GM18505 (cell line): ENCODE measurements around the gene HSPBP1.

Experiments
- ATAC-seq: cut with Tn5 transposase; IDR thresholded peaks from one replicate; pipeline ENCODE4 v1.9.1; 2021; ENCODE audit not compliant: unreplicated experiment
- POLR2A ChIP-seq: IDR thresholded peaks from 4 replicates; pipeline ENCODE4 v1.6.1; 2011; ENCODE audit warnings: borderline replicate concordance; ENCODE audit not compliant: insufficient read depth, insufficient read length; ENCODE audit errors: extremely low read depth

HSPBP1 gene

DNA sequence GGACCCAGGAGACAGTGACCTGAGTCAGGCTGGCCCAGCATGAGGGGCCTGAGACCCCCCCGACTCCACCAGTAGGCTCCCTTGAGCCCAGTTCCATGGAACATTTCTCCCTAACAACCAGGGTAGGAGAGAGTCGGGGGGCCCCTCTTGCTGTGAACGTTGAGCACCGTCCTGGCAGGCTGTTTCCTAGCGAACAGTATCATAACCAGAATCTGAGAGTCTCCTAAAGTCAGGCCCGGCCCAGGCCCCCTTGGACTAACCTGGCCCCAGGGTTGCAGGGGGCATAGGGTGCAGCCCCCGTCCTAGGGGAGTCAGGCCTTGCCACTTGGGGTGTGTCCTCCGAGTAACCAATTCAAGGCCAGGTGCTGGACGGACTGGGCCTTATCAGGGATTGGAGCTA, 31.5 kb upstream of the HSPBP1 start:
- TF ChIP-seq POLR2A = no peak
- ATAC-seq = no peak

- TF ChIP-seq POLR2A = no peak
- ATAC-seq = no peak
Observed at GRCh38 chr19:55310498-55310897, 30.6 kb upstream of the HSPBP1 start.

DNA sequence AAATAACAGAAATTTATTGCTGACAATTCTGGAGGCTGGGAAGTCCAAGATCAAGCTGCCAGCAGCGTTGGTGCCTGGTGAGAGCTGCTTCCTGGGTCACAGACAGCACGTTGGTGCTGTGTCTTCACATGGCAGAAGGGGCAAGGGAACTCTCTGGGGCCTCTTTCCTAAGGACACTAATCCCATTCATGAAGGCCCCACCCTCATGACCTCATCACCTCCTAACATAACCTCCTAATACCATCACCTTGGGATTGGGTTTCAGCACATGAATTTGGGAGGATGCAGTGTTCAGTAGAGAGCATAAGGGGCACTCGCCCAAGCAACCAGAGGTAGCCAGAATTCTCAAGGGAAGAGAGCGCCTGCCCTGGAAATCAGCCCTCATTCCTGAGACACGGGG, 29.5 kb upstream of the HSPBP1 start:
- no peak for TF ChIP-seq POLR2A
- no peak for ATAC-seq

DNA sequence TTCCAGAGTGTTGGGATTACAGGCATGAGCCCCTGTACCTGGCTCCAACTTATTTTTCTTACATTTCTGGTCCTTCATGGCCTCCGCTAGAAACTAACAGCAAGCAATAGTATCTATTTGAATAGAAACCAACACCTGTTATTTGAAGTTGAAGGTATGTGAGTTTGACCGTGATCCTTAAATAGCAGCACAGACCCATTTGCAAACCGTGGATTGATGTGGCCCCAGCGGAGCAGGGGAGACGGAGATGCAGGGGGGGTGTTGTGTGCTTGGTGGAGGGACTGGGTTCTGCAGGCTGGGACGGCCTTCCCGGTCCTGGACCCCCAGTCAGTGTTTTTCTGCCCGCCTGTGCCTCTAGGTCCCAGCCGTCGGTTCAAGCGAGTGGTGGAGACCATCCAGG, 28.4 kb upstream of the HSPBP1 start:
- no peak for ATAC-seq
- no peak for TF ChIP-seq POLR2A

GRCh38 chr19:55306712-55307111, 26.8 kb upstream of the HSPBP1 start:
- TF ChIP-seq POLR2A = no peak
- ATAC-seq = no peak

DNA sequence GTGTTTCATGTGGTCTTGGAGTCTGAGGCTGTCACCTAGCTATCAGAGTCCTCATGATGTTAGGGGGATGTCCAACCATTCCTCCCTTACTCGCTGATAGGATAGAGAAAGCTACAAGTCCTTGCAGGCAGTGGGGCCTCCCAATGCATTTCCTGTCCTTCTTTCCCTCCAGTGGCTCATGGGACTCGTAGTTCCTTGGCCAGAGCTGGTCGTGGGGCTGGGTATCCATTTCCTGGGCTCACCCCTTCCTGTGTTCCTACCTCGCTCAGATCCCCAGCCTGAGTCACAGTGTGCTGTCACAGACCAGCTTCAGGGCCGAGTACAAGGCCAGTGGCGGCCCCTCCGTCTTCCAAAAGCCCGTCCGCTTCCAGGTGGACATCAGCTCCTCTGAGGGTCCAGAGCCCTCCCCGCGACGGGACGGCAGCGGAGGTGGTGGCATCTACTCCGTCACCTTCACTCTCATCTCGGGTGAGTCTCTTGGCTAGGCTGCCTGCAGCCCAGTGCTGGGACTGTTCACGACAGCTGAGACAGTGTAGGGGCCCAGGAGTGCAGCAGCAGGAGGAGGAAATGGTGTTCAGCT, 26.2 kb upstream of the HSPBP1 start:
- ATAC-seq = no peak
- no peak for TF ChIP-seq POLR2A

DNA sequence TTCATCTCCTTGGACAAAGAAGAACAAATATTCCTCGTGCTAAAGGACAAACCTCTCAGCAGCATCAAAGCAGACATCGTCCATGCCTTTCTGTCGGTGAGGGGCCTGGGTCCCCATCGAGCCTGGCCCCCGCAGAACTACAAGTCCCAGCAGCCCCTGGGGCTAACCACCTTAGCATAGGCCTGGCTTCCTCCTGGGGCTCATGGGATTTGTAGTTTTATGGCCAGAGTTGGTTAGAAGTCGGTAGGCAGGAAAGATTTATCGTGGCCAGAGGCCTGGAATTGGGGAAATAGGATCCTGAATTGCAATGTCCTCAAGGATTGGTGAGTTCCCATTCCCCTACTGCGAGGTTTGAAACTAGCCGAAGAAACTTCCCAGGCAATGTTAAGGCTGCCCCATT, 25.6 kb upstream of the HSPBP1 start:
- ATAC-seq = no peak
- no peak for TF ChIP-seq POLR2A

DNA sequence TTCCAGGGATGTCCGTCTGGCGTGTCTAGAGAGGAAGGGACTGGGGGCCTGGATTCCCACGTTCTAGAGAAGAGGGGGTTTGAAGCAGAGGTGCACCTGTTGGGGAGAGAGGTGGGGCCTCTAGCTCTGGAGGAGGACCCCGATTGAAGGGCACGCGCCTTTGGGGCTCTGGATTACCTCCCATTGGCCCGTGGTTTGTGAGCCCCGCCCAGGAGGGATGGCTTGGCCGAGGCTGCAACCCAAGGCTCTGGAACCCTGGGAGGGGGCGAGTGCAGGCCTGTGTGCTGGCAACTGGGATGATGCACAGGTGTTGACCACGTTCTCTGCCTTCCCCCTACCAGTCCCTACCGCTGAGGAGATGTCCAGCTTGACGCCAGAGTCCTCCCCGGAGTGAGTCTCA, 25.1 kb upstream of the HSPBP1 start:
- no peak for TF ChIP-seq POLR2A
- ATAC-seq = no peak

DNA sequence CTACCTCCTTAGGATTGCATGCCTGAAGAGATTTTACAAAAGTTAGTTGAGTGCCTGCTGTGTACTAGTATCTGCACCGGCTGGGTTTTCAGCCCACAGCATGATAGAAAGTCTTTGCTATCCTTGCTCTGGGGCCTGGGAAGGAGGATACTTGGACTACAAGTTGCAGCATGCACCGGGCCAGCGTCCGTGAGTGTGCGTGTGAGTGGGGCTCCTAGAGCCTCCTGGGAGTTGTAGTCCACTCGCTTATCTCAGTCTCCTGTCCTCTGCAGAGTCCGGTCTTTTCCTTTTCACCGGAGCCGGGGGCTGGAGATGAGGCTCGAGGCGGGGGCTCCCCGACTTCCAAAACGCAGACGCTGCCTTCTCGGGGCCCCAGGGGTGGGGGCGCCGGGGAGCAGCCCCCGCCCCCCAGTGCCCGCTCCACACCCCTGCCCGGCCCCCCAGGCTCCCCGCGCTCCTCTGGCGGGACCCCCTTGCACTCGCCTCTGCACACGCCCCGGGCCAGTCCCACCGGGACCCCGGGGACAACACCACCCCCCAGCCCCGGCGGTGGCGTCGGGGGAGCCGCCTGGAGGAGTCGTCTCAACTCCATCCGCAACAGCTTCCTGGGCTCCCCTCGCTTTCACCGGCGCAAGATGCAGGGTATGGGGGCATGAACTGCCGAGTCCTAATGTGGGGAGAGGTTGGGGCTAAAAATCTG, 24.5 kb upstream of the HSPBP1 start:
- TF ChIP-seq POLR2A = no peak
- no peak for ATAC-seq

- TF ChIP-seq POLR2A = no peak
- no peak for ATAC-seq
Observed at GRCh38 chr19:55303477-55303876, 23.6 kb upstream of the HSPBP1 start.

DNA sequence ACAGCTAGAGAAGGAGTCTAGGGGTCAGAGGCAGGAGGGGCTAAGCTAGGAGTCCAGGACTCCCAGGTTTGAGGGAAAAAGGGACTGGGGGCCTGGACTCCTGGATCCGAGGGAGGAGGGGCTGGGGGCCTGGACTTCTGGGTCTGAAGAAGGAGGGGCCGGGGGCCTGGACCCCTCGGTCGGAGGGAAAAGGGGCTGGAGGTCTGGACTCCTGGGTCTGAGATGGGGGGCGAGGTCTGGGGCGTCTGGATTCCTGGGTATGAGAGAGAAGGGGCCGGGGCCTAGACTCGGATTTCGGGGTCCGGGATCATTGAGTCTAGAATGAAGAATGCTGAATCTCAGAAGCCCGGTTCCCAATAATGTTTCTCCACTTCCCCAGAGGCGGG, 22.4 kb upstream of the HSPBP1 start:
- no peak for TF ChIP-seq POLR2A

DNA sequence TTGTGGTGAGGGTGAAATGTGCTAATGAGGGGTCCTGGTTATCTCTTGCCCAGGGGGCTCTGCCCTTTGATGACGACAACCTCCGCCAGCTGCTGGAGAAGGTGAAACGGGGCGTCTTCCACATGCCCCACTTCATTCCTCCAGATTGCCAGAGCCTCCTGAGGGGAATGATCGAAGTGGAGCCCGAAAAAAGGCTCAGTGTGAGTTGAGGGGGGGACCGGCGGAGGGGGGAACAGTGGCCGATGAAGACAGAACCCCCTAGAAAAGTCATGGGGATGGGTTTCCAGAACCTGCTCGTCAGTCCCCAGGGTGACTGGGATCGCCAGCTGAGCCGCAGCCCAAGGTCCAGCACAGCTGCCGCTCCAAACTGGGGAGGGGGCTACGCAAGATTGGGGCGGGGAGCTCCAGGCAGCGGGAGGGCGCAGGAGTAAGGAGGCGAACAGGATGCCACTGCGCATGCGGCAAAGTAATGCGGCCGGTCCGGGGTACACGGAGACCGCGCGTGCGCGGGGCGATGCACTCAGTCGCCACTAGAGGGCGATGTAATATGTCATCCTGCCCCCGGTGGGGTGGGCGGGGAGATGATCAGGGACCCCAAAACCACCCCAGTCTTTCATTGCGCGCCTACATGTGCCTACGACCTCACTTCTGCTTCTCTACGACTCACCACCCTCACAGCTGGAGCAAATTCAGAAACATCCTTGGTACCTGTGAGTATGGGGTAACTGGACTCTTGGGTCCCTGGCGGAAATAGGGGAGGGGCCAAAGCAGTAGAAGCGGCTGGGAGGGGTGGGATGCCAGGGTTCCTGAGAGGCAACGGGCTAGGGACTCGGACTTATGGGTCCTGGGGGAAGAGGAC, 21.8 kb upstream of the HSPBP1 start:
- no peak for TF ChIP-seq POLR2A
- ATAC-seq = no peak

More for the DNA sequence above, 22.4 kb upstream of the HSPBP1 start:
- no peak for ATAC-seq

DNA sequence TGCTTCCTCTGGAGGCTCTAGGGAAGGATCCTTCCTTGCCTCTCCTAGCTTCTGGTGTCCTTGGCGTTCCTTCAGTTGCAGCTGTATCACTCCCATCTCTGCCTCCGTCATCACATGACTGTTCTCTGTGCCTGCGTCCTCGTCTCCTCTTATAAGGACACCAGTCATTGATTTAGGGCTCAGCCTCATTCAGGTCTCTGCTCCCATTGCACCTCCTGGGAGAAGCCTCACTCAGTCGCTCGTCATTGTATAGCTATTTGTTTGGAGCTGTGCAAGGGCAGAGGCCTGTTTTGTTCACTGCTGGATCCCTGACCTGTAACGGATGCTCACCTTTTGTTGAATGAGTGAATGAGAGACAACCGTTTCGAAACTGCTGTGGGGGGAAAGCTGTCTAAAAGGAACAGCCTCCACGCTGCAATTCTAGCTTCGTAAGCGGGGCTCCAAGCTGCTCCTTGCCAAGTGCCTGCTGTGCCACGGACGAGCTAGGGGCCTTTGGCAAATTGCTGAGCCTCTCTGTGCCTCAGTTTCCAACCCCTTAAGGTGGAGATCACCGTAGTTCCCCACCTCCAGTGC, 21.1 kb upstream of the HSPBP1 start:
- no peak for TF ChIP-seq POLR2A
- ATAC-seq = no peak
